H1 (cell line): ENCODE data around the gene BATF3. TPM values are rescaled to one million over a fixed set of nuclear protein-coding genes. Genes with fewer than 3 reads are reported as not detected.

Experiments
- CTCF ChIA-PET: fragments of 300-600 bp; sonication (Branson Sonifier 250); formaldehyde crosslinking; loops from one replicate; lab custom pipeline; 2021; ENCODE audit not compliant: partially characterized antibody; lab: Charles Lee
- POLR2A ChIA-PET: fragments of 300-600 bp; sonication (Branson Sonifier 250); formaldehyde crosslinking; loops from one replicate; lab custom pipeline; 2021; ENCODE audit warnings: inconsistent platforms; ENCODE audit not compliant: partially characterized antibody; lab: Charles Lee
- DNase-seq, 2 experiments: peaks; one replicate each; pipeline versions ENCODE4 v3.0.0 to v3.0.0-alpha.2; 2010 to 2022; ENCODE audit warnings: low spot score in 2 of 2, low read depth in 1 of 2, mixed read lengths in 1 of 2
- FAIRE-seq: peaks from 2 replicates; lab custom pipeline; 2011; peaks lifted over from hg19 to GRCh38; lab: Jason Lieb, UNC
- H2AFZ ChIP-seq: 2 replicates; pipeline ENCODE4 v1.8.1; 2012; ENCODE audit warnings: low read length, inconsistent platforms
- H2AK5ac ChIP-seq: 2 replicates; pipeline ENCODE4 v1.6.1; 2013; ENCODE audit warnings: low read depth, low read length
- H2BK120ac ChIP-seq: replicated peaks from 2 replicates; pipeline ENCODE3; 2013; ENCODE audit warnings: low read depth, low read length, inconsistent platforms
- H2BK12ac ChIP-seq: 2 replicates; pipeline ENCODE4 v1.6.1; 2013; ENCODE audit warnings: low read depth, low read length
- H2BK15ac ChIP-seq: 2 replicates; pipeline ENCODE4 v1.6.1; 2013; ENCODE audit warnings: low read length
- H2BK20ac ChIP-seq: 2 replicates; pipeline ENCODE4 v1.6.1; 2013; ENCODE audit warnings: low read length
- H2BK5ac ChIP-seq: 2 replicates; pipeline ENCODE4 v1.6.1; 2013; ENCODE audit warnings: low read depth, low read length
- H3K14ac ChIP-seq: 2 replicates; pipeline ENCODE4 v1.6.1; 2013; ENCODE audit warnings: inconsistent platforms; ENCODE audit not compliant: insufficient read length
- H3K18ac ChIP-seq: 2 replicates; pipeline ENCODE4 v1.6.1; 2013; ENCODE audit warnings: low read length; ENCODE audit errors: extremely low read depth
- H3K23ac ChIP-seq: 2 replicates; pipeline ENCODE4 v1.6.1; 2013; ENCODE audit warnings: inconsistent platforms; ENCODE audit not compliant: insufficient read length
- H3K23me2 ChIP-seq: 2 replicates; pipeline ENCODE4 v1.6.1; 2013; ENCODE audit warnings: low read depth, low read length
- H3K27ac ChIP-seq: 2 replicates; pipeline ENCODE4 v1.6.1; 2011; ENCODE audit warnings: low read depth, low read length, inconsistent platforms
- H3K27me3 ChIP-seq, 4 experiments: replicated peaks in 1 of 4; 1 replicate in 1 of 4; 2 replicates in 3 of 4; pipeline versions ENCODE4 v1.6.1 to v1.8.1; 2011 to 2013; ENCODE audit warnings: low read length in 3 of 4, mild to moderate bottlenecking in 3 of 4, inconsistent platforms in 2 of 4, mixed read lengths in 2 of 4, moderate library complexity in 1 of 4; ENCODE audit not compliant: control insufficient read depth in 3 of 4, insufficient read depth in 3 of 4; ENCODE audit errors: extremely low read depth in 1 of 4
- H3K36me3 ChIP-seq, 4 experiments: 2 replicates each; pipeline versions ENCODE4 v1.6.1 to v1.8.1; 2011 to 2013; ENCODE audit warnings: mild to moderate bottlenecking in 4 of 4, low read length in 3 of 4, moderate library complexity in 2 of 4, control low read depth in 1 of 4, inconsistent platforms in 1 of 4; ENCODE audit not compliant: insufficient read depth in 4 of 4, control insufficient read depth in 2 of 4
- H3K4ac ChIP-seq: replicated peaks from 2 replicates; pipeline ENCODE3; 2013; ENCODE audit warnings: low read length, low read depth, mixed read lengths, inconsistent platforms; ENCODE audit not compliant: insufficient read length
- H3K4me1 ChIP-seq, 4 experiments: replicated peaks in 1 of 4; 1 replicate in 1 of 4; 2 replicates in 3 of 4; pipeline versions ENCODE4 v1.6.1 to v1.8.1; 2011 to 2013; ENCODE audit warnings: low read length in 3 of 4, inconsistent platforms in 2 of 4, mixed read lengths in 1 of 4; ENCODE audit not compliant: insufficient read depth in 4 of 4, control insufficient read depth in 3 of 4
- H3K4me2 ChIP-seq, 2 experiments: 2 replicates each; pipeline versions ENCODE4 v1.6.1 to v1.8.1; 2011 to 2013; ENCODE audit warnings: low read depth in 2 of 2, low read length in 2 of 2, control low read depth in 1 of 2, inconsistent platforms in 1 of 2, mild to moderate bottlenecking in 1 of 2; ENCODE audit not compliant: insufficient read depth in 1 of 2
- H3K4me3 ChIP-seq, 4 experiments: fragments of 200-600, 300-600 bp in 1 of 4; sonication (generic), shearing (Covaris generic), sonication (Bioruptor Twin) in 1 of 4; 2 replicates each; pipeline versions ENCODE4 v1.5.1 to v1.8.1; 2011 to 2016; ENCODE audit warnings: low read length in 4 of 4, low read depth in 3 of 4, control low read depth in 2 of 4, inconsistent platforms in 2 of 4, mild to moderate bottlenecking in 2 of 4, mixed read lengths in 1 of 4, moderate library complexity in 1 of 4; ENCODE audit not compliant: insufficient read depth in 2 of 4; ENCODE audit errors: extremely low read depth in 1 of 4
- H3K56ac ChIP-seq: replicated peaks from 2 replicates; pipeline ENCODE3; 2013; ENCODE audit warnings: low read depth, mild to moderate bottlenecking, mixed read lengths, low read length, inconsistent platforms; ENCODE audit not compliant: insufficient read length
- H3K79me1 ChIP-seq: 2 replicates; pipeline ENCODE4 v1.6.1; 2013; ENCODE audit warnings: low read depth, low read length, control low read depth
- H3K79me2 ChIP-seq, 2 experiments: 2 replicates each; pipeline versions ENCODE4 v1.6.1 to v1.8.1; 2012 to 2013; ENCODE audit warnings: low read length in 2 of 2, mild to moderate bottlenecking in 2 of 2, inconsistent platforms in 1 of 2; ENCODE audit not compliant: insufficient read depth in 2 of 2, control insufficient read depth in 1 of 2
- H3K9ac ChIP-seq, 4 experiments: replicated peaks in 1 of 4; 1 replicate in 1 of 4; 2 replicates in 3 of 4; pipeline versions ENCODE4 v1.6.1 to v1.8.1; 2011 to 2013; ENCODE audit warnings: low read depth in 3 of 4, low read length in 3 of 4, control low read depth in 2 of 4, mild to moderate bottlenecking in 2 of 4, moderate library complexity in 2 of 4, inconsistent platforms in 1 of 4; ENCODE audit errors: extremely low read depth in 1 of 4
- H3K9me3 ChIP-seq, 2 experiments: 2 replicates each; pipeline versions ENCODE4 v1.6.1 to v1.8.1; 2012 to 2013; ENCODE audit warnings: mild to moderate bottlenecking in 2 of 2, moderate library complexity in 2 of 2, control low read depth in 1 of 2, inconsistent platforms in 1 of 2, low read depth in 1 of 2, low read length in 1 of 2, mixed read lengths in 1 of 2; ENCODE audit not compliant: insufficient read depth in 2 of 2
- H4K20me1 ChIP-seq, 2 experiments: replicated peaks in 1 of 2; 2 replicates each; pipeline versions ENCODE3 to v1.8.1; 2011 to 2013; ENCODE audit warnings: inconsistent platforms in 2 of 2, low read length in 2 of 2, mild to moderate bottlenecking in 1 of 2; ENCODE audit not compliant: insufficient read depth in 2 of 2, control insufficient read depth in 1 of 2
- H4K5ac ChIP-seq: 2 replicates; pipeline ENCODE4 v1.6.1; 2013; ENCODE audit warnings: low read length, low read depth, mixed read lengths, inconsistent platforms; ENCODE audit not compliant: insufficient read length
- H4K8ac ChIP-seq: 2 replicates; pipeline ENCODE4 v1.8.0; 2013; ENCODE audit warnings: mild to moderate bottlenecking, moderate library complexity, low read length, inconsistent platforms; ENCODE audit not compliant: insufficient read depth; ENCODE audit errors: extremely low read depth
- H4K91ac ChIP-seq: replicated peaks from 2 replicates; pipeline ENCODE3; 2013; ENCODE audit warnings: low read length, mixed read lengths, inconsistent platforms; ENCODE audit not compliant: insufficient read length
- POLR2A ChIP-seq, 2 experiments: IDR thresholded peaks; 1 replicate in 1 of 2; 2 replicates in 1 of 2; pipeline ENCODE4 v1.6.1; 2011; ENCODE audit warnings: low read depth in 2 of 2, low read length in 2 of 2, mild to moderate bottlenecking in 2 of 2; ENCODE audit errors: control extremely low read depth in 1 of 2
- SP4 ChIP-seq: IDR thresholded peaks from 2 replicates; pipeline ENCODE4 v1.6.1; 2012; ENCODE audit warnings: low read length, inconsistent platforms
- WGBS, 2 experiments: shearing (Covaris generic) in 1 of 2; methylation state at CpG; one replicate each; pipeline versions ENCODE4 v1.1.6 to v1.1.7; 2013 to 2015; ENCODE audit warnings: low lambda C conversion rate in 2 of 2, mixed read lengths in 2 of 2, inconsistent platforms in 1 of 2, low coverage in 1 of 2, missing lambda C conversion rate in 1 of 2; ENCODE audit not compliant: insufficient replicate concordance in 2 of 2, insufficient coverage in 1 of 2, insufficient read length in 1 of 2; ENCODE audit errors: extremely low coverage in 1 of 2, missing lambda C conversion rate in 1 of 2; 5-methylcytosine and 5-hydroxymethylcytosine counted together
- polyA plus RNA-seq, 7 experiments: library from polyadenylated mRNA; depleted of rRNA in 3 of 7; stranded (reverse) in 5 of 7; unstranded in 2 of 7; fragments of >200 nt in 5 of 7; fragments of 200-250 nt in 2 of 7; gene quantifications; 1 replicate in 5 of 7; 2 replicates in 1 of 7; 4 replicates in 1 of 7; pipeline versions ENCODE4 v1.2.1 to v1.2.3, GENCODE V29; 2011 to 2013; ENCODE audit warnings: missing spikeins in 2 of 7, mixed read lengths in 2 of 7
- total RNA-seq: library from RNA; stranded (reverse); fragmentation: NEBNext Ultra II Directional; extraction: Animal tissue kit (Norgen Biotek cat#: 25700); gene quantifications from 2 replicates; pipeline ENCODE4 v1.2.1, GENCODE V29; 2021

BATF3 gene
- total and polyA plus RNA-seq, 2 of the 8 experiments (the other 6 are each of a cell fraction or from before 2014, with no cell fraction given), result 6.3 TPM

DNA sequence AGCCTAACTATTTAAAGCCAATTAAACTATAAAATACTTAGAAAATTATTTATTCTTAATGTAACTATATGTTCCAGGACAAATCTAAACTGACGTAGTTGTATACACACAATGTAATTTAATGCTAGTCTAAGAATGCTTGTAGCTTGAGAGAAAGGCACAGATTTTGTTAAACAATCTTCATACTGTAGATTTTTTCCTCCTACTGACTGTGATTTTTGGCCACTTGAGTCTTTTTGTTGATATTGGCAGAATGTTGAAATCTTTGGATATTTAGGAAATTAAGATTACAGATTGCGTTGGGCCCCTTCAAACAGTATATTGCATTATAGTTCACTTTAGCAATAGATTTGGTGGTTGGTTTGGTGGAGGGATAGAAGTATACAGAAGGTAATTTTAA, 50.6 kb downstream of the BATF3 start:
- DNase-seq, result no peak
- no peaks in the 10 kb centered on the region for H3K79me1 ChIP-seq
- no peak for TF ChIP-seq SP4
- TF ChIP-seq POLR2A (IDR thresholded peaks at IDR 0.05; ENCODE audit: control extremely low read depth in 1 of 2, low read depth in 2 of 2, low read length in 2 of 2), result no peak

More for the DNA sequence above, 50.6 kb downstream of the BATF3 start:
- Histone ChIP-seq H4K20me1 (no peaks in the 10 kb centered on the region), H4K91ac (no peak overlapping the region), H2BK15ac (no peak overlapping the region), H3K79me2 (no peaks in the 10 kb centered on the region), H2AK5ac (no peak overlapping the region), H3K14ac (no peak overlapping the region), H2BK12ac (no peak overlapping the region), H4K5ac (no peak overlapping the region), H2BK5ac (no peak overlapping the region), H2AFZ (no peak overlapping the region), H2BK120ac (no peak overlapping the region), H3K9ac (no peak overlapping the region), H4K8ac (no peak overlapping the region), H3K23ac (no peak overlapping the region), H3K4me3 (no peak overlapping the region), H3K4me2 (no peak overlapping the region), H3K36me3 (no peaks in the 10 kb centered on the region), H3K23me2 (no peaks in the 10 kb centered on the region; the same call in 1 of the 2 replicates), H3K56ac (no peak overlapping the region), H2BK20ac (no peak overlapping the region), H3K27ac (no peak overlapping the region), H3K4me1 (no peaks in the 10 kb centered on the region), H3K27me3 (no peaks in the 10 kb centered on the region), H3K18ac (no peak overlapping the region), H3K4ac (no peak overlapping the region), H3K9me3 (no peaks in the 10 kb centered on the region)
- FAIRE-seq, result no peak
- POLR2A ChIA-PET, result interaction anchor here (1.3 to 2.1 kb wide), 2 partner anchors 40 kb away, joined by 4 read pairs; partner anchors contain the start of gene ATF3
- WGBS, 2 experiments, result 94% methylated on average over 2 of the region's 2 CpGs; no CpG with 5 or more reads in 1 of the 2 experiments
- CTCF ChIA-PET, result interaction anchor here (1.2 to 1.6 kb wide), 3 partner anchors 8 to 50 kb away, joined by 3 to 5 read pairs (median 3); partner anchors contain the start of gene BATF3
